ENCODE data around the gene GAPVD1.
"Not testable (repeated sequence)": the region's sequence is repeated elsewhere in the genome, so short reads cannot be mapped to it uniquely, and the experiment has no call there.

GAPVD1 gene

GRCh38 chr9:125235804-125236519 is 25.7 kb upstream of the GAPVD1 start:
- H3K79me1 ChIP-seq (replicated peaks; ENCODE audit: low read length, poor library complexity, severe bottlenecking), result no peaks in the 10 kb centered on the region
- H2BK15ac ChIP-seq (ENCODE audit: low read depth, poor library complexity, severe bottlenecking), result no peak overlapping the region
- H3K18ac ChIP-seq (ENCODE audit: low read depth in 1 of 2, low read length in 2 of 2), result no peak overlapping the region
- H2BK5ac ChIP-seq (ENCODE audit: low read depth, low read length, poor library complexity, severe bottlenecking), result no peak overlapping the region
- H3K4me3 ChIP-seq (ENCODE audit: insufficient read depth in 1 of 2, low read depth in 1 of 2, low read length in 2 of 2), result peak overlapping the region in 1 of 2 experiments; percentile 46
- H3K4ac ChIP-seq (ENCODE audit: low read depth in 1 of 2, low read length in 2 of 2), result no peak overlapping the region
- peak; percentile 6 for DNase-seq
- H2BK120ac ChIP-seq (ENCODE audit: low read depth, low read length), result no peak overlapping the region
- no peaks in the 10 kb centered on the region for H3K9me3 ChIP-seq (ENCODE audit: control insufficient read depth, low read length)
- WGBS, result 87% methylated on average over 3 of the region's 5 CpGs
- H2BK12ac ChIP-seq (ENCODE audit: low read length in 2 of 2), result no peak overlapping the region
- no peak overlapping the region for H3K14ac ChIP-seq (ENCODE audit: low read length in 2 of 2)
- H4K91ac ChIP-seq (ENCODE audit: low read length), result no peak overlapping the region
- no peak overlapping the region for H4K8ac ChIP-seq (ENCODE audit: low read length)
- H2AK5ac ChIP-seq (ENCODE audit: low read length, severe bottlenecking), result no peak overlapping the region
- H3K23ac ChIP-seq (ENCODE audit: low read length in 2 of 2), result no peak overlapping the region
- no peak overlapping the region for H3K27ac ChIP-seq (ENCODE audit: low read length, poor library complexity, severe bottlenecking)
- H3K9ac ChIP-seq (ENCODE audit: low read length), result peak overlapping the region; percentile 99
- H3K4me2 ChIP-seq (ENCODE audit: low read length, poor library complexity, severe bottlenecking), result no peak overlapping the region
- H3K27me3 ChIP-seq (ENCODE audit: control insufficient read depth in 1 of 2, insufficient read depth in 1 of 2, low read length in 2 of 2), result no peaks in the 10 kb centered on the region
- peaks cover 27 to 77% of the 10 kb centered on the region in 2 experiments for H3K36me3 ChIP-seq (ENCODE audit: control insufficient read depth in 1 of 2, insufficient read depth in 2 of 2, low read depth in 1 of 2, low read length in 2 of 2)
- H2AFZ ChIP-seq (ENCODE audit: low read depth, low read length), result no peak overlapping the region
- H3K4me1 ChIP-seq (ENCODE audit: control insufficient read depth, insufficient read depth, low read depth, low read length), result peaks cover 9% of the 10 kb centered on the region

GRCh38 chr9:125236520-125237159 is 25.0 kb upstream of the GAPVD1 start:
- Histone ChIP-seq H3K9ac (ENCODE audit: low read length) (peak overlapping the region; percentile 99), H3K36me3 (ENCODE audit: control insufficient read depth in 1 of 2, insufficient read depth in 2 of 2, low read depth in 1 of 2, low read length in 2 of 2) (peaks cover 21 to 70% of the 10 kb centered on the region in 2 experiments), H3K4me3 (ENCODE audit: insufficient read depth in 1 of 2, low read depth in 1 of 2, low read length in 2 of 2) (peak overlapping the region in 1 of 2 experiments; percentile 46)
- 100% methylated on average over 3 of the region's 5 CpGs for WGBS
- H2BK12ac ChIP-seq (ENCODE audit: low read length in 2 of 2); H3K4me1 ChIP-seq (ENCODE audit: control insufficient read depth, insufficient read depth, low read depth, low read length); H4K8ac ChIP-seq (ENCODE audit: low read length); H2AK5ac ChIP-seq (ENCODE audit: low read length, severe bottlenecking); H3K23ac ChIP-seq (ENCODE audit: low read length in 2 of 2); H3K4me2 ChIP-seq (ENCODE audit: low read length, poor library complexity, severe bottlenecking); H3K27me3 ChIP-seq (ENCODE audit: control insufficient read depth in 1 of 2, insufficient read depth in 1 of 2, low read length in 2 of 2); H2AFZ ChIP-seq (ENCODE audit: low read depth, low read length); H3K14ac ChIP-seq (ENCODE audit: low read length in 2 of 2); H3K18ac ChIP-seq (ENCODE audit: low read depth in 1 of 2, low read length in 2 of 2); H3K27ac ChIP-seq (ENCODE audit: low read length, poor library complexity, severe bottlenecking); H3K4ac ChIP-seq (ENCODE audit: low read depth in 1 of 2, low read length in 2 of 2); H2BK120ac ChIP-seq (ENCODE audit: low read depth, low read length); H2BK15ac ChIP-seq (ENCODE audit: low read depth, poor library complexity, severe bottlenecking); H3K79me1 ChIP-seq (replicated peaks; ENCODE audit: low read length, poor library complexity, severe bottlenecking); H2BK5ac ChIP-seq (ENCODE audit: low read depth, low read length, poor library complexity, severe bottlenecking); H3K9me3 ChIP-seq (ENCODE audit: control insufficient read depth, low read length); H4K91ac ChIP-seq (ENCODE audit: low read length): not testable (repeated sequence)
- peak; percentile 9 for DNase-seq

GRCh38 chr9:125238127-125238914 is 23.3 kb upstream of the GAPVD1 start:
- no peak for DNase-seq
- Histone ChIP-seq H3K4me3 (ENCODE audit: insufficient read depth in 1 of 2, low read depth in 1 of 2, low read length in 2 of 2) (peak overlapping the region in 1 of 2 experiments; percentile 100), H3K27ac (ENCODE audit: low read length, poor library complexity, severe bottlenecking) (no peak overlapping the region), H3K79me1 (replicated peaks; ENCODE audit: low read length, poor library complexity, severe bottlenecking) (no peaks in the 10 kb centered on the region), H3K23ac (ENCODE audit: low read length in 2 of 2) (peak overlapping the region in 1 of 2 experiments; percentile 34), H3K18ac (ENCODE audit: low read depth in 1 of 2, low read length in 2 of 2) (no peak overlapping the region), H2AFZ (ENCODE audit: low read depth, low read length) (no peak overlapping the region), H3K14ac (ENCODE audit: low read length in 2 of 2) (no peak overlapping the region), H4K8ac (ENCODE audit: low read length) (no peak overlapping the region), H3K9ac (ENCODE audit: low read length) (peak overlapping the region; percentile 99), H4K91ac (ENCODE audit: low read length) (no peak overlapping the region), H3K27me3 (ENCODE audit: control insufficient read depth in 1 of 2, insufficient read depth in 1 of 2, low read length in 2 of 2) (no peaks in the 10 kb centered on the region), H2BK12ac (ENCODE audit: low read length in 2 of 2) (no peak overlapping the region), H2AK5ac (ENCODE audit: low read length, severe bottlenecking) (no peak overlapping the region), H2BK5ac (ENCODE audit: low read depth, low read length, poor library complexity, severe bottlenecking) (no peak overlapping the region), H3K4me1 (ENCODE audit: control insufficient read depth, insufficient read depth, low read depth, low read length) (peaks cover 10% of the 10 kb centered on the region), H2BK15ac (ENCODE audit: low read depth, poor library complexity, severe bottlenecking) (no peak overlapping the region), H3K36me3 (ENCODE audit: control insufficient read depth in 1 of 2, insufficient read depth in 2 of 2, low read depth in 1 of 2, low read length in 2 of 2) (peaks cover 18 to 64% of the 10 kb centered on the region in 2 experiments), H3K9me3 (ENCODE audit: control insufficient read depth, low read length) (no peaks in the 10 kb centered on the region), H2BK120ac (ENCODE audit: low read depth, low read length) (no peak overlapping the region), H3K4me2 (ENCODE audit: low read length, poor library complexity, severe bottlenecking) (peak overlapping the region; percentile 27), H3K4ac (ENCODE audit: low read depth in 1 of 2, low read length in 2 of 2) (no peak overlapping the region)
- WGBS, result 95% methylated on average over 6 of the region's 7 CpGs

Measured in mesenchymal stem cell (in vitro differentiated cells and primary cell).